ENCODE results near the gene SGO2.
"Not testable (repeated sequence)": the region's sequence is repeated elsewhere in the genome, so short reads cannot be mapped to it uniquely, and the experiment has no call there.

SGO2 gene

GRCh38 chr2:200538139-200538538 is 12.1 kb downstream of the SGO2 start:
- no peak overlapping the region for H3K4me2 ChIP-seq (ENCODE audit: low read depth, low read length, poor library complexity, severe bottlenecking)
- peaks cover 86% of the 10 kb centered on the region for H3K36me3 ChIP-seq (ENCODE audit: low read length)
- no peaks in the 10 kb centered on the region for H3K9me3 ChIP-seq (ENCODE audit: insufficient read depth, low read length)
- H3F3A ChIP-seq (ENCODE audit: insufficient read depth): no peaks in the 10 kb centered on the region
- peaks cover 13% of the 10 kb centered on the region for H3K79me2 ChIP-seq (ENCODE audit: insufficient read depth, low read length)
- no peak overlapping the region for H3K9ac ChIP-seq (ENCODE audit: low read length)
- no peaks in the 10 kb centered on the region for H4K20me1 ChIP-seq (ENCODE audit: low read depth, low read length)
- H3K9me2 ChIP-seq (replicated peaks; ENCODE audit: insufficient read depth, low read length): no peaks in the 10 kb centered on the region
- H3K27me3 ChIP-seq (ENCODE audit: low read length): no peaks in the 10 kb centered on the region
- no peak overlapping the region for H2AFZ ChIP-seq (ENCODE audit: low read depth, low read length, severe bottlenecking)
- no peak overlapping the region for H3K4me3 ChIP-seq (ENCODE audit: insufficient read depth, low read length, poor library complexity, severe bottlenecking)
- TF ChIP-seq CTCF (IDR thresholded peaks at IDR 0.05; ENCODE audit: insufficient read depth, low read length, poor library complexity, severe bottlenecking) (no peak), EZH2phosphoT487 (conservative IDR thresholded peaks at IDR 0.05; ENCODE audit: low read length) (no peak)
- H3K27ac ChIP-seq (ENCODE audit: low read depth, low read length): no peak overlapping the region

- H3K9ac ChIP-seq (ENCODE audit: low read length): no peak overlapping the region
Measured at GRCh38 chr2:200540793-200541192, 14.8 kb downstream of the SGO2 start.

GRCh38 chr2:200566596-200566995 is 40.6 kb downstream of the SGO2 start:
- H3K36me3 ChIP-seq (ENCODE audit: low read length): peaks cover 19% of the 10 kb centered on the region
- H4K20me1 ChIP-seq (ENCODE audit: low read depth, low read length); H3K27ac ChIP-seq (ENCODE audit: low read depth, low read length); H3K4me2 ChIP-seq (ENCODE audit: low read depth, low read length, poor library complexity, severe bottlenecking); H3K4me3 ChIP-seq (ENCODE audit: insufficient read depth, low read length, poor library complexity, severe bottlenecking); H3K9ac ChIP-seq (ENCODE audit: low read length); H3K27me3 ChIP-seq (ENCODE audit: low read length); H3K9me3 ChIP-seq (ENCODE audit: insufficient read depth, low read length); H2AFZ ChIP-seq (ENCODE audit: low read depth, low read length, severe bottlenecking); H3F3A ChIP-seq (ENCODE audit: insufficient read depth); H3K9me2 ChIP-seq (replicated peaks; ENCODE audit: insufficient read depth, low read length): not testable (repeated sequence)
- peaks cover 14% of the 10 kb centered on the region; the same call in 1 of the 2 replicates for H3K79me2 ChIP-seq (ENCODE audit: insufficient read depth, low read length)

More at GRCh38 chr2:200540793-200541192, 14.8 kb downstream of the SGO2 start:
- H3K4me3 ChIP-seq (ENCODE audit: insufficient read depth, low read length, poor library complexity, severe bottlenecking): no peak overlapping the region
- no peak overlapping the region for H3K27ac ChIP-seq (ENCODE audit: low read depth, low read length)
- H4K20me1 ChIP-seq (ENCODE audit: low read depth, low read length): no peaks in the 10 kb centered on the region
- no peak overlapping the region for H2AFZ ChIP-seq (ENCODE audit: low read depth, low read length, severe bottlenecking)
- no peaks in the 10 kb centered on the region for H3K9me2 ChIP-seq (replicated peaks; ENCODE audit: insufficient read depth, low read length)
- 0 out of 2 replicates have a peak, but pooled peaks cover 5% of the 10 kb centered on the region for H3K79me2 ChIP-seq (ENCODE audit: insufficient read depth, low read length)
- no peaks in the 10 kb centered on the region for H3F3A ChIP-seq (ENCODE audit: insufficient read depth)
- peaks cover 93% of the 10 kb centered on the region for H3K36me3 ChIP-seq (ENCODE audit: low read length)
- H3K9me3 ChIP-seq (ENCODE audit: insufficient read depth, low read length): no peaks in the 10 kb centered on the region
- H3K27me3 ChIP-seq (ENCODE audit: low read length): no peaks in the 10 kb centered on the region
- no peak for TF ChIP-seq EZH2phosphoT487 (conservative IDR thresholded peaks at IDR 0.05; ENCODE audit: low read length)
- no peak for TF ChIP-seq CTCF (IDR thresholded peaks at IDR 0.05; ENCODE audit: insufficient read depth, low read length, poor library complexity, severe bottlenecking)
- no peak overlapping the region for H3K4me2 ChIP-seq (ENCODE audit: low read depth, low read length, poor library complexity, severe bottlenecking)

- no peaks in the 10 kb centered on the region for H4K20me1 ChIP-seq (ENCODE audit: low read depth, low read length)
- TF ChIP-seq EZH2phosphoT487 (conservative IDR thresholded peaks at IDR 0.05; ENCODE audit: low read length): no peak
- TF ChIP-seq CTCF (IDR thresholded peaks at IDR 0.05; ENCODE audit: insufficient read depth, low read length, poor library complexity, severe bottlenecking): no peak
- H3K9me2 ChIP-seq (replicated peaks; ENCODE audit: insufficient read depth, low read length): no peaks in the 10 kb centered on the region
- no peaks in the 10 kb centered on the region for H3K27me3 ChIP-seq (ENCODE audit: low read length)
- no peak overlapping the region for H3K4me3 ChIP-seq (ENCODE audit: insufficient read depth, low read length, poor library complexity, severe bottlenecking)
- no peaks in the 10 kb centered on the region for H3F3A ChIP-seq (ENCODE audit: insufficient read depth)
- H3K9me3 ChIP-seq (ENCODE audit: insufficient read depth, low read length): no peaks in the 10 kb centered on the region
- H3K27ac ChIP-seq (ENCODE audit: low read depth, low read length): no peak overlapping the region
- peaks cover 13% of the 10 kb centered on the region; the same call in 1 of the 2 replicates for H3K79me2 ChIP-seq (ENCODE audit: insufficient read depth, low read length)
- no peak overlapping the region for H3K4me2 ChIP-seq (ENCODE audit: low read depth, low read length, poor library complexity, severe bottlenecking)
- no peak overlapping the region for H2AFZ ChIP-seq (ENCODE audit: low read depth, low read length, severe bottlenecking)
- peaks cover 23% of the 10 kb centered on the region for H3K36me3 ChIP-seq (ENCODE audit: low read length)
- H3K9ac ChIP-seq (ENCODE audit: low read length): no peak overlapping the region
Measured at GRCh38 chr2:200567932-200568331, 41.9 kb downstream of the SGO2 start.

All from SU-DHL-6 (cell line).